Adipocyte (in vitro differentiated cells): ENCODE results near the gene EEF2KMT.
A peak's percentile ranks its signal among the peaks of the same experiment; 100 is the strongest.
"Not testable (repeated sequence)": the region's sequence is repeated elsewhere in the genome, so short reads cannot be mapped to it uniquely, and the experiment has no call there.

Experiments used
- DNase-seq: peaks from one replicate; pipeline ENCODE4 v3.0.0-alpha.2; 2015; ENCODE audit warnings: low read depth
- H3K27me3 ChIP-seq: replicated peaks from 2 replicates; pipeline ENCODE4 v1.7.0; 2013; ENCODE audit warnings: mild to moderate bottlenecking, low read length, moderate library complexity; ENCODE audit not compliant: control insufficient read depth, insufficient read depth
- H3K36me3 ChIP-seq: 2 replicates; pipeline ENCODE4 v1.7.0; 2013; ENCODE audit warnings: low read length, mild to moderate bottlenecking, moderate library complexity; ENCODE audit not compliant: control insufficient read depth, insufficient read depth, severe bottlenecking
- H3K4me1 ChIP-seq: 2 replicates; pipeline ENCODE4 v1.7.0; 2013; ENCODE audit warnings: mild to moderate bottlenecking, low read length, moderate library complexity; ENCODE audit not compliant: control insufficient read depth, insufficient read depth
- H3K4me3 ChIP-seq: 2 replicates; pipeline ENCODE4 v1.7.0; 2013; ENCODE audit warnings: mild to moderate bottlenecking, low read length, moderate library complexity
- H3K9ac ChIP-seq: 2 replicates; pipeline ENCODE4 v1.7.0; 2013; ENCODE audit warnings: mild to moderate bottlenecking, low read length, moderate library complexity
- H3K9me3 ChIP-seq: 2 replicates; pipeline ENCODE4 v1.7.0; 2013; ENCODE audit warnings: mild to moderate bottlenecking, low read length, moderate library complexity; ENCODE audit not compliant: control insufficient read depth

The EEF2KMT gene

GRCh38 chr16:5108505-5109158, 11.0 kb upstream of the EEF2KMT start:
- Histone ChIP-seq H3K4me1 (no peaks in the 10 kb centered on the region), H3K9ac (no peak overlapping the region), H3K9me3 (no peaks in the 10 kb centered on the region), H3K27me3 (no peaks in the 10 kb centered on the region), H3K36me3 (no peaks in the 10 kb centered on the region), H3K4me3 (no peak overlapping the region)
- DNase-seq, result no peak

- H3K9ac ChIP-seq, H3K4me3 ChIP-seq, H3K27me3 ChIP-seq, H3K4me1 ChIP-seq, H3K9me3 ChIP-seq, H3K36me3 ChIP-seq, DNase-seq: not testable (repeated sequence)
Observed at GRCh38 chr16:5105039-5105438, 7.4 kb upstream of the EEF2KMT start.

GRCh38 chr16:5103296-5104032, 5.9 kb upstream of the EEF2KMT start:
- H3K27me3 ChIP-seq, H3K9me3 ChIP-seq, H3K4me1 ChIP-seq, H3K9ac ChIP-seq, DNase-seq, H3K36me3 ChIP-seq, H3K4me3 ChIP-seq: not testable (repeated sequence)

- H3K4me3 ChIP-seq, H3K36me3 ChIP-seq, H3K9ac ChIP-seq, DNase-seq, H3K9me3 ChIP-seq, H3K27me3 ChIP-seq, H3K4me1 ChIP-seq: not testable (repeated sequence)
Observed at GRCh38 chr16:5099174-5099573, 1.6 kb upstream of the EEF2KMT start.

- peak; percentile 67 for DNase-seq
Observed at GRCh38 chr16:5098221-5099159, 895 bp upstream of the EEF2KMT start.

GRCh38 chr16:5097061-5097469, 530 bp downstream of the EEF2KMT start:
- Histone ChIP-seq H3K4me3 (peak overlapping the region; percentile 83), H3K9ac (peak overlapping the region; percentile 85)
- not testable (repeated sequence) for H3K27me3 ChIP-seq, H3K9me3 ChIP-seq, H3K36me3 ChIP-seq, H3K4me1 ChIP-seq
- peak; percentile 31 for DNase-seq

More at GRCh38 chr16:5098221-5099159, 895 bp upstream of the EEF2KMT start:
- peak overlapping the region; percentile 80 for H3K4me3 ChIP-seq
- not testable (repeated sequence) for H3K36me3 ChIP-seq, H3K9me3 ChIP-seq, H3K4me1 ChIP-seq, H3K27me3 ChIP-seq
- peak overlapping the region; percentile 75 for H3K9ac ChIP-seq

GRCh38 chr16:5096437-5097060, 1.0 kb downstream of the EEF2KMT start:
- not testable (repeated sequence) for H3K27me3 ChIP-seq, H3K9me3 ChIP-seq, H3K36me3 ChIP-seq, H3K4me1 ChIP-seq, DNase-seq
- peak overlapping the region; percentile 83 for H3K4me3 ChIP-seq
- peak overlapping the region; percentile 85 for H3K9ac ChIP-seq

- H3K36me3 ChIP-seq, H3K4me3 ChIP-seq, H3K9ac ChIP-seq, DNase-seq, H3K27me3 ChIP-seq, H3K9me3 ChIP-seq, H3K4me1 ChIP-seq: not testable (repeated sequence)
Observed at GRCh38 chr16:5095145-5095830, 2.3 kb downstream of the EEF2KMT start.

GRCh38 chr16:5093746-5094145, 3.8 kb downstream of the EEF2KMT start:
- not testable (repeated sequence) for H3K36me3 ChIP-seq, H3K27me3 ChIP-seq, H3K9me3 ChIP-seq, DNase-seq, H3K4me1 ChIP-seq, H3K9ac ChIP-seq, H3K4me3 ChIP-seq

GRCh38 chr16:5093081-5093480, 4.5 kb downstream of the EEF2KMT start:
- not testable (repeated sequence) for H3K9ac ChIP-seq, H3K36me3 ChIP-seq, H3K4me1 ChIP-seq, H3K4me3 ChIP-seq, DNase-seq, H3K9me3 ChIP-seq, H3K27me3 ChIP-seq
